ENCODE measurements around the gene WNT11. TPM values are rescaled to one million over a fixed set of nuclear protein-coding genes. Genes with fewer than 3 reads are reported as not detected.

WNT11 gene
- total and polyA plus RNA-seq, 12 donors = 5.1 to 12.0 (median 7.7) TPM

- intact Hi-C loops (cut with DNase I) = loop anchor here in 1 of 10 donors (10.0 kb wide), 1 partner anchor 366 kb away; no protein-coding TSS in a partner anchor
- Histone ChIP-seq H3K27me3 (no peaks in the 10 kb centered on the region), H3K27ac (no peak overlapping the region), H3K9me3 (no peaks in the 10 kb centered on the region), H3K4me1 (peaks cover 0 to 19% (median 17%) of the 10 kb centered on the region in 9 donors), H3K36me3 (no peaks in the 10 kb centered on the region), H3K4me3 (peak overlapping the region in 2 of 10 donors; percentile 26 to 36)
- 82 to 84% methylated on average over 8 of the region's 8 CpGs for WGBS, 2 donors
- TF ChIP-seq CTCF (IDR thresholded peaks at IDR 0.05) = no peak
- peak in 2 of 8 donors; percentile 3 to 31 for ATAC-seq
- DNase-seq = no peak
Observed at GRCh38 chr11:76160856-76161255, 45.4 kb downstream of the WNT11 start.

- H3K27ac ChIP-seq = no peak overlapping the region
- H3K9me3 ChIP-seq = no peaks in the 10 kb centered on the region
- ATAC-seq (no peak), DNase-seq (no peak)
- no peaks in the 10 kb centered on the region for H3K36me3 ChIP-seq
- TF ChIP-seq CTCF (IDR thresholded peaks at IDR 0.05) = no peak
- 89% methylated on average over 14 of the region's 14 CpGs for WGBS, 2 donors
- no peak overlapping the region for H3K4me3 ChIP-seq
- H3K4me1 ChIP-seq = peaks cover 0 to 19% (median 17%) of the 10 kb centered on the region in 9 donors
- intact Hi-C loops (cut with DNase I) = loop anchor here in 3 of 10 donors (10.0 kb wide), 3 partner anchors 355 to 435 kb away; no protein-coding TSS in a partner anchor
- H3K27me3 ChIP-seq = no peaks in the 10 kb centered on the region
Observed at GRCh38 chr11:76159983-76160661, 46.2 kb downstream of the WNT11 start.

GRCh38 chr11:76159303-76159937 lies 46.9 kb downstream of the WNT11 start:
- TF ChIP-seq CTCF (IDR thresholded peaks at IDR 0.05) = no peak
- peaks cover 0 to 19% (median 17%) of the 10 kb centered on the region in 9 donors for H3K4me1 ChIP-seq
- intact Hi-C loops (cut with DNase I) = loop anchor here in 3 of 10 donors (10.0 kb wide), 2 partner anchors 355 to 435 kb away; no protein-coding TSS in a partner anchor
- WGBS, 2 donors = 86 to 87% methylated on average over 14 of the region's 14 CpGs
- H3K27me3 ChIP-seq = no peaks in the 10 kb centered on the region
- H3K9me3 ChIP-seq = no peaks in the 10 kb centered on the region
- DNase-seq = no peak
- no peak for ATAC-seq
- no peak overlapping the region for H3K27ac ChIP-seq
- no peak overlapping the region for H3K4me3 ChIP-seq
- H3K36me3 ChIP-seq = no peaks in the 10 kb centered on the region

GRCh38 chr11:76158394-76159302 lies 47.7 kb downstream of the WNT11 start:
- WGBS, 2 donors = 87 to 92% methylated on average over 23 to 24 of the region's 24 CpGs
- H3K9me3 ChIP-seq = no peaks in the 10 kb centered on the region
- ATAC-seq (no peak), DNase-seq (no peak)
- H3K27ac ChIP-seq = no peak overlapping the region
- peaks cover 0 to 21% (median 17%) of the 10 kb centered on the region in 9 donors for H3K4me1 ChIP-seq
- H3K36me3 ChIP-seq = no peaks in the 10 kb centered on the region
- no peak for TF ChIP-seq CTCF (IDR thresholded peaks at IDR 0.05)
- H3K27me3 ChIP-seq = no peaks in the 10 kb centered on the region
- intact Hi-C loops (cut with DNase I) = loop anchor here in 3 of 10 donors (10.0 kb wide), 2 partner anchors 354 to 434 kb away; no protein-coding TSS in a partner anchor
- no peak overlapping the region for H3K4me3 ChIP-seq
